AG10803 (cell line): ENCODE data around the gene HLA-DQA1.

Source experiments
- DNase-seq: peaks from one replicate; pipeline ENCODE4 v3.0.0; 2010; ENCODE audit warnings: low read depth
- H3K4me3 ChIP-seq: 2 replicates; pipeline ENCODE4 v1.5.1; 2011; ENCODE audit warnings: mild to moderate bottlenecking, low read length, control low read depth
- CTCF ChIP-seq: conservative IDR thresholded peaks from 2 replicates; pipeline ENCODE4 v1.5.1; 2011; ENCODE audit warnings: mild to moderate bottlenecking, low read length, control low read depth, inconsistent platforms

Gene HLA-DQA1

GRCh38 chr6:32603888-32604287 lies 33.3 kb upstream of the HLA-DQA1 start:
- no peak for TF ChIP-seq CTCF
- no peak overlapping the region for H3K4me3 ChIP-seq
- no peak for DNase-seq

GRCh38 chr6:32604434-32604877 lies 32.8 kb upstream of the HLA-DQA1 start:
- no peak for TF ChIP-seq CTCF
- no peak for DNase-seq

GRCh38 chr6:32607263-32607987 lies 29.8 kb upstream of the HLA-DQA1 start:
- no peak overlapping the region for H3K4me3 ChIP-seq
- DNase-seq, result no peak
- TF ChIP-seq CTCF, result no peak

More at GRCh38 chr6:32604434-32604877, 32.8 kb upstream of the HLA-DQA1 start:
- no peak overlapping the region for H3K4me3 ChIP-seq

- no peak for TF ChIP-seq CTCF
- H3K4me3 ChIP-seq, result no peak overlapping the region
- DNase-seq, result no peak
Measured at GRCh38 chr6:32607988-32608298, 29.3 kb upstream of the HLA-DQA1 start.

- DNase-seq, result no peak
- TF ChIP-seq CTCF, result no peak
- H3K4me3 ChIP-seq, result no peak overlapping the region
Measured at GRCh38 chr6:32608362-32608761, 28.8 kb upstream of the HLA-DQA1 start.

GRCh38 chr6:32609391-32609730 lies 27.8 kb upstream of the HLA-DQA1 start:
- DNase-seq, result no peak
- no peak overlapping the region for H3K4me3 ChIP-seq
- TF ChIP-seq CTCF, result no peak

GRCh38 chr6:32609731-32610640 lies 27.2 kb upstream of the HLA-DQA1 start:
- TF ChIP-seq CTCF, result no peak
- no peak overlapping the region for H3K4me3 ChIP-seq
- peak; percentile 84 for DNase-seq
